HepG2 (cell line): ENCODE results near the gene PSORS1C1. TPM values are rescaled to one million over a fixed set of nuclear protein-coding genes. Genes with fewer than 3 reads are reported as not detected.

Source experiments
- ATAC-seq: fragments of 200-7000 bp; cut with Tn5 transposase; 3 replicates; pipeline ENCODE4 v1.9.1; 2020; ENCODE audit warnings: mild to moderate bottlenecking, moderate library complexity
- BruUV-seq: library from RNA; stranded (reverse); fragments of 400-500 nt; replicated peaks from 2 replicates; lab custom pipeline; 2021; lab: Mats Ljungman, UMichigan
- CTCF ChIA-PET: fragments of 300-600 bp; formaldehyde crosslinking; extraction: SDS; loops from one replicate; lab custom pipeline; 2021; ENCODE audit warnings: low total read pairs, inconsistent platforms, low intra/inter-chr PET ratio; lab: Yijun Ruan, JAX
- POLR2A ChIA-PET: fragments of 350-600 bp; sonication (Branson Sonifier 250); formaldehyde crosslinking; loops from one replicate; lab custom pipeline; 2020; ENCODE audit warnings: antibody characterized with exemption, inconsistent platforms; lab: Yijun Ruan, JAX
- DNase-seq: peaks from one replicate; pipeline ENCODE4 v3.0.0-alpha.2; 2015; ENCODE audit warnings: low spot score
- FAIRE-seq: peaks from 3 replicates; lab custom pipeline; 2011; peaks lifted over from hg19 to GRCh38; lab: Jason Lieb, UNC
- H2AFZ ChIP-seq: one replicate; pipeline ENCODE4 v1.6.1; 2011; ENCODE audit warnings: low read length, inconsistent platforms
- H3K27ac ChIP-seq: fragments of 300-600 bp; 3 replicates; pipeline ENCODE4 v1.8.0; 2011; ENCODE audit warnings: mixed run types, mild to moderate bottlenecking, mixed read lengths, low read length, inconsistent platforms; ENCODE audit not compliant: insufficient read depth; ENCODE audit errors: extremely low read length
- H3K27me3 ChIP-seq, 2 experiments: fragments of 200-600 bp in 1 of 2; 2 replicates in 1 of 2; 3 replicates in 1 of 2; pipeline versions ENCODE4 v1.6.0 to v1.8.0; 2011; ENCODE audit warnings: low read length in 2 of 2, mild to moderate bottlenecking in 2 of 2, moderate library complexity in 2 of 2, inconsistent platforms in 1 of 2; ENCODE audit not compliant: insufficient read depth in 2 of 2, control insufficient read depth in 1 of 2
- H3K36me3 ChIP-seq, 2 experiments: fragments of 200-600 bp in 1 of 2; replicated peaks in 1 of 2; 2 replicates in 1 of 2; 3 replicates in 1 of 2; pipeline versions ENCODE4 v1.5.1 to v1.8.0; 2011; ENCODE audit warnings: low read length in 2 of 2, inconsistent platforms in 1 of 2; ENCODE audit not compliant: insufficient read depth in 2 of 2, control insufficient read depth in 1 of 2
- H3K4me1 ChIP-seq: 2 replicates; pipeline ENCODE4 v1.5.1; 2012; ENCODE audit warnings: low read length, inconsistent platforms; ENCODE audit not compliant: insufficient read depth
- H3K4me2 ChIP-seq: 2 replicates; pipeline ENCODE4 v1.6.0; 2011; ENCODE audit warnings: low read depth, low read length, inconsistent platforms
- H3K4me3 ChIP-seq, 3 experiments: fragments of 200-600 bp in 1 of 3; sonication (generic), shearing (Covaris generic) in 1 of 3; replicated peaks in 1 of 3; 2 replicates each; pipeline ENCODE4 v1.5.1; 2011 to 2016; ENCODE audit warnings: low read length in 3 of 3, inconsistent platforms in 2 of 3, low read depth in 2 of 3, mild to moderate bottlenecking in 2 of 3, control low read depth in 1 of 3, mixed read lengths in 1 of 3; ENCODE audit not compliant: insufficient read depth in 1 of 3
- H3K79me2 ChIP-seq: one replicate; pipeline ENCODE4 v1.6.1; 2011; ENCODE audit warnings: low read length, inconsistent platforms; ENCODE audit not compliant: insufficient read depth
- H3K9ac ChIP-seq: 2 replicates; pipeline ENCODE4 v1.6.0; 2011; ENCODE audit warnings: mild to moderate bottlenecking, low read depth, low read length, inconsistent platforms; ENCODE audit not compliant: insufficient read depth
- H3K9me3 ChIP-seq: 2 replicates; pipeline ENCODE4 v1.5.1; 2012; ENCODE audit warnings: mild to moderate bottlenecking, low read length
- H4K20me1 ChIP-seq: 2 replicates; pipeline ENCODE4 v1.6.0; 2011; ENCODE audit warnings: inconsistent platforms, mild to moderate bottlenecking, low read length, moderate library complexity; ENCODE audit not compliant: insufficient read depth
- DNMT3B ChIP-seq: conservative IDR thresholded peaks from 2 replicates; pipeline ENCODE4 v1.6.1; 2016; ENCODE audit warnings: missing biosample characterization, control low read depth
- ZNF121 ChIP-seq: sonication (generic); formaldehyde crosslinking; IDR thresholded peaks from 2 replicates; pipeline ENCODE4 v1.5.0; 2020; ENCODE audit warnings: mild to moderate bottlenecking, missing genetic modification reagents
- ZNF562 ChIP-seq: sonication (generic); formaldehyde crosslinking; IDR thresholded peaks from 2 replicates; pipeline ENCODE4 v1.8.0; 2022; ENCODE audit warnings: missing genetic modification reagents, borderline replicate concordance
- ZNF652 ChIP-seq: IDR thresholded peaks from 2 replicates; pipeline ENCODE4 v1.6.1; 2016; ENCODE audit warnings: low read depth, borderline replicate concordance
- WGBS: methylation state at CpG from one replicate; pipeline ENCODE4 v1.1.6; 2017; ENCODE audit warnings: low lambda C conversion rate; 5-methylcytosine and 5-hydroxymethylcytosine counted together
- in situ Hi-C: cut with HindIII; loops from 2 replicates; pipeline ENCODE4 v1.10.0; 2017; ENCODE audit warnings: low pct_unique_long_range_greater_than_20kb; ENCODE audit not compliant: extremely low pct_ligation_motif_present
- intact Hi-C: fragments of 100-400 bp; cut with micrococcal nuclease; formaldehyde crosslinking; loops from one replicate; pipeline ENCODE4 v1.10.0; 2022; ENCODE audit not compliant: unreplicated experiment
- polyA plus RNA-seq, 8 experiments: library from polyadenylated mRNA; depleted of rRNA in 3 of 8; stranded (reverse) in 7 of 8; unstranded in 1 of 8; fragments of >200 nt; fragmentation: Illumina TruSeq in 4 of 8; extraction: Trizol in 4 of 8; gene quantifications; 2 replicates each; pipeline versions ENCODE4 v1.2.1 to v1.2.3, GENCODE V29; 2011 to 2016; ENCODE audit warnings: low read depth in 4 of 8, missing spikeins in 1 of 8, mixed read lengths in 1 of 8; ENCODE audit not compliant: insufficient read depth in 1 of 8
- total RNA-seq, 5 experiments: library from RNA; depleted of rRNA; stranded (reverse); fragments of >200 nt; fragmentation: Illumina TruSeq; extraction: Trizol; gene quantifications; 2 replicates each; pipeline ENCODE4 v1.2.3, GENCODE V29; 2016; ENCODE audit warnings: low read depth in 1 of 5
- TF ChIP-seq, protein P1 (sequence below): sonication (generic); formaldehyde crosslinking; IDR thresholded peaks from 2 replicates; pipeline ENCODE4 v1.5.1; 2020; ENCODE audit warnings: mild to moderate bottlenecking, moderate library complexity, missing genetic modification reagents
- TF ChIP-seq, protein P2 (sequence below): sonication (generic); formaldehyde crosslinking; IDR thresholded peaks from 2 replicates; pipeline ENCODE4 v1.5.1; 2020; ENCODE audit warnings: mild to moderate bottlenecking, missing genetic modification reagents, borderline replicate concordance
- TF ChIP-seq, protein P3 (sequence below): sonication (generic); formaldehyde crosslinking; IDR thresholded peaks from 2 replicates; pipeline ENCODE4 v1.5.0; 2020; ENCODE audit warnings: mild to moderate bottlenecking, missing genetic modification reagents

The PSORS1C1 gene
- total and polyA plus RNA-seq, 2 of the 13 experiments (the other 11 are each of a cell fraction or from before 2014, with no cell fraction given) = 0.01 to 0.02 TPM

DNA sequence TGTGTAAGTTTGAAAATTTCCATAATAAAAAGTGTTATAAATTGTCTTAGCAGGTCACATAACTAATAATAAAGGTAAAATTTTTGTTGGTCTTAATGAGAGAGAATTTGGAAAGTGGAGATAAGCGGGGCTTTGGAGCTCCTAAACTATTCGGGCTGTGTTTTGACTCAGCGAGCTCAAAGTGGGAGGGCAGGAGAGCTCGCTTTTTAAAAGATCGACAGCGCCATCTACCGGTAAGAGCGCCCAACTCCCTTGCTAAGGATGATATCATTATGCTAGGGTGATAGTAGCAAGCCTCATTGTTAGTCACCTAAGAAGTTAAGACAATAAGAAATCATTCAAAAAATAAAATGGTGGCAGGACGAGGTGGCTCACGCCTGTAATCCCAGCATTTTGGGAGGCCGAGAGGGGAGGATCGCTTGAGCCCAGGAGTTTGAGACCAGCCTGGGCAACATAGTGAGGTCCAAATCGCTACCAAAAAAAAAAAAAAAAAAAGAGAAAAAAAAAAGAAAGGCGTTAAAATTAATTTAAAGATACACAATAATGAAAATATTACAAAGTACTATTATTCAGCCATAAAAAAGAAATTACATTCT lies 27.0 kb upstream of the PSORS1C1 start (continued):
- TF ChIP-seq, protein P1, sequence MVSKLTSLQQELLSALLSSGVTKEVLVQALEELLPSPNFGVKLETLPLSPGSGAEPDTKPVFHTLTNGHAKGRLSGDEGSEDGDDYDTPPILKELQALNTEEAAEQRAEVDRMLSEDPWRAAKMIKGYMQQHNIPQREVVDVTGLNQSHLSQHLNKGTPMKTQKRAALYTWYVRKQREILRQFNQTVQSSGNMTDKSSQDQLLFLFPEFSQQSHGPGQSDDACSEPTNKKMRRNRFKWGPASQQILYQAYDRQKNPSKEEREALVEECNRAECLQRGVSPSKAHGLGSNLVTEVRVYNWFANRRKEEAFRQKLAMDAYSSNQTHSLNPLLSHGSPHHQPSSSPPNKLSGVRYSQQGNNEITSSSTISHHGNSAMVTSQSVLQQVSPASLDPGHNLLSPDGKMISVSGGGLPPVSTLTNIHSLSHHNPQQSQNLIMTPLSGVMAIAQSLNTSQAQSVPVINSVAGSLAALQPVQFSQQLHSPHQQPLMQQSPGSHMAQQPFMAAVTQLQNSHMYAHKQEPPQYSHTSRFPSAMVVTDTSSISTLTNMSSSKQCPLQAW = 0 out of 2 replicates have a peak, but pooled peaks have one; percentile 20
- TF ChIP-seq, protein P2, sequence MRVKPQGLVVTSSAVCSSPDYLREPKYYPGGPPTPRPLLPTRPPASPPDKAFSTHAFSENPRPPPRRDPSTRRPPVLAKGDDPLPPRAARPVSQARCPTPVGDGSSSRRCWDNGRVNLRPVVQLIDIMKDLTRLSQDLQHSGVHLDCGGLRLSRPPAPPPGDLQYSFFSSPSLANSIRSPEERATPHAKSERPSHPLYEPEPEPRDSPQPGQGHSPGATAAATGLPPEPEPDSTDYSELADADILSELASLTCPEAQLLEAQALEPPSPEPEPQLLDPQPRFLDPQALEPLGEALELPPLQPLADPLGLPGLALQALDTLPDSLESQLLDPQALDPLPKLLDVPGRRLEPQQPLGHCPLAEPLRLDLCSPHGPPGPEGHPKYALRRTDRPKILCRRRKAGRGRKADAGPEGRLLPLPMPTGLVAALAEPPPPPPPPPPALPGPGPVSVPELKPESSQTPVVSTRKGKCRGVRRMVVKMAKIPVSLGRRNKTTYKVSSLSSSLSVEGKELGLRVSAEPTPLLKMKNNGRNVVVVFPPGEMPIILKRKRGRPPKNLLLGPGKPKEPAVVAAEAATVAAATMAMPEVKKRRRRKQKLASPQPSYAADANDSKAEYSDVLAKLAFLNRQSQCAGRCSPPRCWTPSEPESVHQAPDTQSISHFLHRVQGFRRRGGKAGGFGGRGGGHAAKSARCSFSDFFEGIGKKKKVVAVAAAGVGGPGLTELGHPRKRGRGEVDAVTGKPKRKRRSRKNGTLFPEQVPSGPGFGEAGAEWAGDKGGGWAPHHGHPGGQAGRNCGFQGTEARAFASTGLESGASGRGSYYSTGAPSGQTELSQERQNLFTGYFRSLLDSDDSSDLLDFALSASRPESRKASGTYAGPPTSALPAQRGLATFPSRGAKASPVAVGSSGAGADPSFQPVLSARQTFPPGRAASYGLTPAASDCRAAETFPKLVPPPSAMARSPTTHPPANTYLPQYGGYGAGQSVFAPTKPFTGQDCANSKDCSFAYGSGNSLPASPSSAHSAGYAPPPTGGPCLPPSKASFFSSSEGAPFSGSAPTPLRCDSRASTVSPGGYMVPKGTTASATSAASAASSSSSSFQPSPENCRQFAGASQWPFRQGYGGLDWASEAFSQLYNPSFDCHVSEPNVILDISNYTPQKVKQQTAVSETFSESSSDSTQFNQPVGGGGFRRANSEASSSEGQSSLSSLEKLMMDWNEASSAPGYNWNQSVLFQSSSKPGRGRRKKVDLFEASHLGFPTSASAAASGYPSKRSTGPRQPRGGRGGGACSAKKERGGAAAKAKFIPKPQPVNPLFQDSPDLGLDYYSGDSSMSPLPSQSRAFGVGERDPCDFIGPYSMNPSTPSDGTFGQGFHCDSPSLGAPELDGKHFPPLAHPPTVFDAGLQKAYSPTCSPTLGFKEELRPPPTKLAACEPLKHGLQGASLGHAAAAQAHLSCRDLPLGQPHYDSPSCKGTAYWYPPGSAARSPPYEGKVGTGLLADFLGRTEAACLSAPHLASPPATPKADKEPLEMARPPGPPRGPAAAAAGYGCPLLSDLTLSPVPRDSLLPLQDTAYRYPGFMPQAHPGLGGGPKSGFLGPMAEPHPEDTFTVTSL (CRISPR knock-in tag) = no peak
- TF ChIP-seq, all 625 proteins: peak for 18

DNA sequence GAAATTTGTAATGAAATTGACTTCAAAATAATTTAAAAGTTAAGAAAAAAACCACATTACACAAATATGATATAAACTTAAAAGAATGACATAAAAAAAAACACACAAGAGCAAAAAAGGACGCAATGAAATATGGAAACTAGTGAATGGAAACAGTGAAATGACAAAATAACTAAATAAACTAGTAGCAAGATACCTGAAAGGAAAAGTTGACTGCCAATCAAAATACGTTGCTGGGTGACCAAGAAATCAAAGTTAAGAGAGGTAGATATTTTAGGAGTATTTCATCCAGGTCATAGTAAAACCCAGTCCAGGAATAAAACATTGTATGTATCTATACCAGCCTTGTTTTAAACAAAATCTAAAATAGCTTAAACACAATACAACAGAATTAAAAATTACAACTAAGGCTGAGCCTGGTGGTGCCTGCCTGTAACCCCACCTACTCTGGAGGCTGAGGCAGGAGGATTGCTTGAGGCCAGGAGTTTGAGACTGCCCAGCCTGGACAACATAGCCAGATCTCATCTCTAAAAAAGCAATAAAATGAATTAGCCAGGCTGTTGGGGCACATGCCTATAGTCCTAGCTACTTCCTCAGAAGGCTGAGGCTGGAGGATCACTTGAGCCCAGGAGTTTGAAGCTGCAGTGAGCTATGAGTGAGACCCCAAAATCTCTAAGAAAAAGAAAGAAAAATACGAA lies 24.2 kb upstream of the PSORS1C1 start:
- Histone ChIP-seq H3K4me3 (no peak overlapping the region), H3K36me3 (no peaks in the 10 kb centered on the region), H3K4me1 (peaks cover 52% of the 10 kb centered on the region), H2AFZ (no peak overlapping the region), H3K9me3 (no peaks in the 10 kb centered on the region), H3K79me2 (no peaks in the 10 kb centered on the region), H4K20me1 (no peaks in the 10 kb centered on the region), H3K27ac (no peak overlapping the region), H3K9ac (no peak overlapping the region), H3K4me2 (no peak overlapping the region), H3K27me3 (peaks cover 0 to 15% of the 10 kb centered on the region in 2 experiments; a peak in 1 of 5 replicates)
- 55% methylated on average over 3 of the region's 3 CpGs for WGBS
- CTCF ChIA-PET = no interaction called here
- POLR2A ChIA-PET = no interaction called here
- ATAC-seq = no peak
- in situ Hi-C loops = loop anchor here (25.0 kb wide), 2 partner anchors 403 to 628 kb away; partner anchors contain the start of genes NRM and PPP1R18
- intact Hi-C loops = no loop called here
- BruUV-seq = no TSS peak
- no peak for DNase-seq
- no peak for TF ChIP-seq DNMT3B (CRISPR knock-in tag)
- TF ChIP-seq, protein P3, sequence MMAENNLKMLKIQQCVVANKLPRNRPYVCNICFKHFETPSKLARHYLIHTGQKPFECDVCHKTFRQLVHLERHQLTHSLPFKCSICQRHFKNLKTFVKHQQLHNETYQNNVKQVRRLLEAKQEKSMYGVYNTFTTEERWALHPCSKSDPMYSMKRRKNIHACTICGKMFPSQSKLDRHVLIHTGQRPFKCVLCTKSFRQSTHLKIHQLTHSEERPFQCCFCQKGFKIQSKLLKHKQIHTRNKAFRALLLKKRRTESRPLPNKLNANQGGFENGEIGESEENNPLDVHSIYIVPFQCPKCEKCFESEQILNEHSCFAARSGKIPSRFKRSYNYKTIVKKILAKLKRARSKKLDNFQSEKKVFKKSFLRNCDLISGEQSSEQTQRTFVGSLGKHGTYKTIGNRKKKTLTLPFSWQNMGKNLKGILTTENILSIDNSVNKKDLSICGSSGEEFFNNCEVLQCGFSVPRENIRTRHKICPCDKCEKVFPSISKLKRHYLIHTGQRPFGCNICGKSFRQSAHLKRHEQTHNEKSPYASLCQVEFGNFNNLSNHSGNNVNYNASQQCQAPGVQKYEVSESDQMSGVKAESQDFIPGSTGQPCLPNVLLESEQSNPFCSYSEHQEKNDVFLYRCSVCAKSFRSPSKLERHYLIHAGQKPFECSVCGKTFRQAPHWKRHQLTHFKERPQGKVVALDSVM (CRISPR knock-in tag) = peak; percentile 71
- TF ChIP-seq ZNF121 (CRISPR knock-in tag) = peak; percentile 52; the same call in 1 of the 2 replicates
- TF ChIP-seq ZNF652 (CRISPR knock-in tag) = no peak
- TF ChIP-seq ZNF562 = no peak
- no peak for FAIRE-seq
